SU-DHL-6 (cell line): ENCODE results near the gene MRPL39.
"Not testable (repeated sequence)": the region's sequence is repeated elsewhere in the genome, so short reads cannot be mapped to it uniquely, and the experiment has no call there.

Experiments used
- H2AFZ ChIP-seq: fragments of 200-600 bp; sonication (generic); 2 replicates; pipeline ENCODE4 v1.6.1; 2014; ENCODE audit warnings: low read depth, mild to moderate bottlenecking, moderate library complexity, mixed read lengths, antibody characterized with exemption, low read length; ENCODE audit not compliant: severe bottlenecking
- H3F3A ChIP-seq: fragments of 200-600 bp; shearing (Covaris generic); 2 replicates; pipeline ENCODE4 v1.6.0; 2016; ENCODE audit warnings: antibody characterized with exemption, mild to moderate bottlenecking; ENCODE audit not compliant: insufficient read depth
- H3K27ac ChIP-seq: fragments of 200-600 bp; sonication (generic); 2 replicates; pipeline ENCODE4 v1.5.1; 2016; ENCODE audit warnings: low read depth, mild to moderate bottlenecking, low read length, moderate library complexity, mixed read lengths
- H3K27me3 ChIP-seq: fragments of 200-600 bp; sonication (generic), shearing (Covaris generic); 2 replicates; pipeline ENCODE4 v1.6.0; 2014; ENCODE audit warnings: mild to moderate bottlenecking, low read length
- H3K36me3 ChIP-seq: fragments of 200-600 bp; sonication (generic); 2 replicates; pipeline ENCODE4 v1.6.1; 2014; ENCODE audit warnings: mild to moderate bottlenecking, low read length, mixed read lengths
- H3K4me2 ChIP-seq: fragments of 300-600, 200-600 bp; shearing (Covaris generic), sonication (generic); 2 replicates; pipeline ENCODE4 v1.6.0; 2014; ENCODE audit warnings: low read length, low read depth, mild to moderate bottlenecking; ENCODE audit not compliant: poor library complexity, severe bottlenecking
- H3K4me3 ChIP-seq: fragments of 200-600 bp; sonication (generic); 2 replicates; pipeline ENCODE4 v1.5.1; 2014; ENCODE audit warnings: antibody characterized with exemption, low read length, mild to moderate bottlenecking, mixed read lengths; ENCODE audit not compliant: insufficient read depth, poor library complexity, severe bottlenecking
- H3K79me2 ChIP-seq: fragments of 200-600 bp; sonication (generic); 2 replicates; pipeline ENCODE4 v1.6.1; 2014; ENCODE audit warnings: mild to moderate bottlenecking, low read length, moderate library complexity; ENCODE audit not compliant: insufficient read depth
- H3K9ac ChIP-seq: fragments of 200-600 bp; sonication (generic); 2 replicates; pipeline ENCODE4 v1.7.0; 2014; ENCODE audit warnings: mild to moderate bottlenecking, low read length
- H3K9me2 ChIP-seq: fragments of 200-600 bp; sonication (generic); replicated peaks from 2 replicates; pipeline ENCODE4 v1.6.1; 2014; ENCODE audit warnings: low read length; ENCODE audit not compliant: insufficient read depth
- H3K9me3 ChIP-seq: fragments of 200-600 bp; sonication (generic); 2 replicates; pipeline ENCODE4 v1.6.1; 2014; ENCODE audit warnings: low read length, mixed read lengths; ENCODE audit not compliant: insufficient read depth
- H4K20me1 ChIP-seq: fragments of 200-600 bp; sonication (generic); 2 replicates; pipeline ENCODE4 v1.6.1; 2014; ENCODE audit warnings: low read depth, mild to moderate bottlenecking, antibody characterized with exemption, low read length, moderate library complexity, mixed read lengths
- EZH2phosphoT487 ChIP-seq: fragments of 200-600 bp; sonication (generic), shearing (Covaris generic); conservative IDR thresholded peaks from 2 replicates; pipeline ENCODE4 v1.6.1; 2018; ENCODE audit warnings: mild to moderate bottlenecking, antibody characterized with exemption, low read length, moderate library complexity, mixed read lengths
- TF ChIP-seq, protein P1 (sequence below): fragments of 200-600 bp; sonication (generic); IDR thresholded peaks from one replicate; pipeline ENCODE4 v1.5.1; 2017; ENCODE audit warnings: antibody characterized with exemption, mild to moderate bottlenecking, low read length, moderate library complexity; ENCODE audit not compliant: insufficient read depth, poor library complexity, severe bottlenecking

The MRPL39 gene

DNA sequence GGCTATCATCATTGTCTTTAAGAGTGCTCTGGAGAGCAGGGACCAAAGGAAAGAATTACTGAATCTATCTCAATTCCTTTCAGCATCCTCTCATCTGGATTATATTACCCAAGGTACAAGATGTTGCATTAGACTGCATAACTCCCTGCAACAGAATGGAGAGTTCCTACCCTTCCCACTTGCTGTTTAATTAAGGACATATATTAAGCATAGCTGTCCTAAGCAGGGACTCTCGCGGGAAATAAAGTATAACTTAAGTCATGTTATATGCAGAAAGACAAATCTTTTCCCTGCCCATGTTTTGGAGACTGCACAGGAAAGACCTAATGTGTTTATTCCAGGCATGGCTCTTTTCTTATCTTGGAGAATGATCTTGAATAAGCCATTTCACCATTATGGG, 25.0 kb upstream of the MRPL39 start:
- Histone ChIP-seq H3K27me3 (no peaks in the 10 kb centered on the region), H3K9ac (no peak overlapping the region), H3K4me3 (no peak overlapping the region), H2AFZ (no peak overlapping the region), H3K4me2 (no peak overlapping the region), H3F3A (no peaks in the 10 kb centered on the region), H3K9me2 (no peaks in the 10 kb centered on the region), H3K9me3 (no peaks in the 10 kb centered on the region), H3K27ac (no peak overlapping the region), H3K36me3 (no peaks in the 10 kb centered on the region), H3K79me2 (no peaks in the 10 kb centered on the region), H4K20me1 (no peaks in the 10 kb centered on the region)
- TF ChIP-seq, protein P1, sequence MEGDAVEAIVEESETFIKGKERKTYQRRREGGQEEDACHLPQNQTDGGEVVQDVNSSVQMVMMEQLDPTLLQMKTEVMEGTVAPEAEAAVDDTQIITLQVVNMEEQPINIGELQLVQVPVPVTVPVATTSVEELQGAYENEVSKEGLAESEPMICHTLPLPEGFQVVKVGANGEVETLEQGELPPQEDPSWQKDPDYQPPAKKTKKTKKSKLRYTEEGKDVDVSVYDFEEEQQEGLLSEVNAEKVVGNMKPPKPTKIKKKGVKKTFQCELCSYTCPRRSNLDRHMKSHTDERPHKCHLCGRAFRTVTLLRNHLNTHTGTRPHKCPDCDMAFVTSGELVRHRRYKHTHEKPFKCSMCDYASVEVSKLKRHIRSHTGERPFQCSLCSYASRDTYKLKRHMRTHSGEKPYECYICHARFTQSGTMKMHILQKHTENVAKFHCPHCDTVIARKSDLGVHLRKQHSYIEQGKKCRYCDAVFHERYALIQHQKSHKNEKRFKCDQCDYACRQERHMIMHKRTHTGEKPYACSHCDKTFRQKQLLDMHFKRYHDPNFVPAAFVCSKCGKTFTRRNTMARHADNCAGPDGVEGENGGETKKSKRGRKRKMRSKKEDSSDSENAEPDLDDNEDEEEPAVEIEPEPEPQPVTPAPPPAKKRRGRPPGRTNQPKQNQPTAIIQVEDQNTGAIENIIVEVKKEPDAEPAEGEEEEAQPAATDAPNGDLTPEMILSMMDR = no peak
- TF ChIP-seq EZH2phosphoT487 = no peak

DNA sequence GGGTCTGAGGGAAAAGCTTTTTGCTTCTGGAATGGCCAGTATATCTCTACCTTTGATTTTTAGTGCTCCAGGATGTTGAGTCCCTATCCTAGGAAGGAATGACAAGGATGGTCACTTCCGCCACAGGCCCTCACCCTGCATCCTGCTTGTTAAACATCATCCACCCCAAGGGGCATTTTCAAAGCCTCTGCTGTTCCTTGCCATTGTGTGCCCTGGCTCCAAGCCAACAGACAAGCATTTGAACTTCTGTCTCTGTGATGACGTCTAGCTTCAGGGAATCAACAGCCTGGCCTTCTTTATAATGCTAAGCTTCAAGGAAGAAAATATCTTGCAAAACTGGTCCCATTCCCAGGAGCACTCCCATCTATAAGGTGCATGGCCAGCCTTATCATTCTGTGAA, 19.5 kb upstream of the MRPL39 start:
- no peak overlapping the region for H3K27ac ChIP-seq
- TF ChIP-seq, protein P1 = no peak
- TF ChIP-seq EZH2phosphoT487 = no peak
- H4K20me1 ChIP-seq = no peaks in the 10 kb centered on the region

DNA sequence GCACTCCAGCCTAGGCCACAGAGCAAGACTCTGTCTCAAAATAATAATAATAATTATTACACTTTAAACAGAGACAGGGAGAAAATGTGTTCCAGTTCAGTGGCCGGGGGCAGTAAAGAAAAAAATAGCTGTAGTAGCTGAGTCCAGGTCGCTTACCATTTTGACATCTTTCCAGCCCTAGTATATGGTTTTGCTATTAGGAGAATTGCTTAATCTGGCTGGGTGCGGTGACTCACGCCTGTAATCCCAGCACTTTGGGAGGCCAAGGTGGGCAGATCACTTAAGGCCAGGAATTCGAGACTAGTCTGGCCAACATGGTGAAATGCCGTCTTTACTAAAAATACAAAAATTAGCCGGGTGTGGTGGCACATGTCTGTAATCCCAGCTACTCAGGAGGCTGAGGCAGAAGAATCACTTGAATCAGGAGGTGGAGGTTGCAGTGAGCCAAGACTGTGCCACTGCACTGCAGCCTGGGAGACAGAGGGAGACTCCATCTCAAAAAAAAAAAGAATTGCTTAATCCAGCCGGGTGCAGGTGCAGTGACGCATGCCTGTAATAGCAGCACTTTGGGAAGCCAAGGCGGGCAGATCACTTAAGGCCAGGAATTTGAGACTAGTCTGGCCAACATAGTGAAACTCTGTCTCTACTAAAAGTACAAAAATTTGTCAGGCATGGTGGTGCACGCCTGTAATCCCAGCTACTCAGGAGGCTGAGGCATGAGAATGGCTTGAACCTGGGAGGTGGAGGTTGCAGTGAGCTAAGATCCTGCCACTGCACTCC, 18.7 kb upstream of the MRPL39 start:
- H3K9ac ChIP-seq = not testable (repeated sequence)

More for the DNA sequence above, 19.5 kb upstream of the MRPL39 start:
- no peak overlapping the region for H3K9ac ChIP-seq
- no peak overlapping the region for H3K4me2 ChIP-seq
- no peaks in the 10 kb centered on the region for H3K36me3 ChIP-seq
- no peaks in the 10 kb centered on the region for H3K9me2 ChIP-seq
- H3K79me2 ChIP-seq = no peaks in the 10 kb centered on the region
- no peak overlapping the region for H2AFZ ChIP-seq
- H3K27me3 ChIP-seq = no peaks in the 10 kb centered on the region
- no peaks in the 10 kb centered on the region for H3K9me3 ChIP-seq
- no peak overlapping the region for H3K4me3 ChIP-seq
- no peaks in the 10 kb centered on the region for H3F3A ChIP-seq

DNA sequence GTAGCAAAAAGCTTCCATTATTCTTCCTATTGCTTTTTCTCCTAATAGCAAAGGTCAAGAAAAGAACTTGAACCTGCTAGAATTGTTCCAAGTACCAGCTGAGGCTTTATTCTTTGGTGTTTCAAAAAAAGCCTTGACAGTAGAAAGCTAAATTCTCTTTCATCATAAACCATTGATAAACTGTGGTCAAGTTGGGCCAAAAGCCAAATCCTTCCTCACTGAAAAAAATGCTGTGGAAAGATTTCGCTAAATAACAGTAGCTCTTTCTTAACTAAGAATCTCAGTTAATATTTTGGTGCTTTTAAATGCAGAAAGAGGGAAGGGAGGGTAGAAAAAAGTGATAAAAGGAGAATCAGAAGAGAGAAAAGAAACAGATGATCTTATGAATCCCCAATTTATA, 17.8 kb upstream of the MRPL39 start:
- no peaks in the 10 kb centered on the region for H3K79me2 ChIP-seq
- H3K9me2 ChIP-seq = no peaks in the 10 kb centered on the region
- H3K9me3 ChIP-seq = no peaks in the 10 kb centered on the region
- H4K20me1 ChIP-seq = no peaks in the 10 kb centered on the region
- no peaks in the 10 kb centered on the region for H3F3A ChIP-seq
- no peak overlapping the region for H3K27ac ChIP-seq
- TF ChIP-seq, protein P1 = no peak
- no peak for TF ChIP-seq EZH2phosphoT487
- no peak overlapping the region for H3K4me2 ChIP-seq
- H2AFZ ChIP-seq = no peak overlapping the region
- H3K36me3 ChIP-seq = no peaks in the 10 kb centered on the region
- no peak overlapping the region for H3K9ac ChIP-seq
- H3K27me3 ChIP-seq = no peaks in the 10 kb centered on the region
- H3K4me3 ChIP-seq = no peak overlapping the region

More for the DNA sequence above, 18.7 kb upstream of the MRPL39 start:
- H3K27me3 ChIP-seq, H3K36me3 ChIP-seq, H3K9me3 ChIP-seq, H3F3A ChIP-seq, H4K20me1 ChIP-seq, H3K9me2 ChIP-seq, H3K4me2 ChIP-seq, H3K4me3 ChIP-seq, H3K27ac ChIP-seq, H3K79me2 ChIP-seq, H2AFZ ChIP-seq: not testable (repeated sequence)
